ENCODE data around the gene CNN3. TPM values are rescaled to one million over a fixed set of nuclear protein-coding genes. Genes with fewer than 3 reads are reported as not detected.

CNN3 gene
- total RNA-seq, 2 experiments from 2014 or later = not detected

- Histone ChIP-seq H2AFZ (ENCODE audit: low read length) (peak overlapping the region; percentile 92), H3K4me3 (ENCODE audit: low read depth, low read length, poor library complexity, severe bottlenecking) (no peak overlapping the region), H3K4me1 (ENCODE audit: insufficient read depth, low read length, poor library complexity, severe bottlenecking) (peaks cover 23% of the 10 kb centered on the region), H3K9me3 (ENCODE audit: low read length) (peaks cover 5% of the 10 kb centered on the region; the same call in 1 of the 2 replicates), H4K20me1 (ENCODE audit: insufficient read depth, low read length) (no peaks in the 10 kb centered on the region), H3K9me2 (ENCODE audit: insufficient read depth, low read length) (no peaks in the 10 kb centered on the region), H3K4me2 (ENCODE audit: low read length) (peak overlapping the region; percentile 23; the same call in 1 of the 2 replicates), H3K36me3 (ENCODE audit: insufficient read depth, low read length) (no peaks in the 10 kb centered on the region), H3K79me2 (ENCODE audit: insufficient read depth, low read depth, low read length) (no peaks in the 10 kb centered on the region), H3K27ac (ENCODE audit: low read depth, low read length, poor library complexity, severe bottlenecking) (no peak overlapping the region)
- DNase-seq (ENCODE audit: low spot score) = no peak
- TF ChIP-seq CTCF (conservative IDR thresholded peaks at IDR 0.05; ENCODE audit: low read length) (no peak), EZH2phosphoT487 (IDR thresholded peaks at IDR 0.05; ENCODE audit: borderline replicate concordance, low read depth, low read length) (no peak)
- intact Hi-C loops (cut with micrococcal nuclease; ENCODE audit: unreplicated experiment) = loop anchor here (10.0 kb wide), 1 partner anchor 273 kb away; the partner anchor contains the start of gene RWDD3
- ChIA-PET CTCF (ENCODE audit: unreplicated experiment) (no interaction called here), POLR2A (interaction anchor here (0.6 to 0.8 kb wide), 3 partner anchors 8 to 852 kb away, joined by 3 to 5 read pairs (median 4); no protein-coding TSS in a partner anchor)
- no TSS peak for BruUV-seq (replicated peaks)
Observed at GRCh38 chr1:94961582-94961981, 34.7 kb upstream of the CNN3 start.

GRCh38 chr1:94958081-94958480 lies 31.2 kb upstream of the CNN3 start:
- Histone ChIP-seq H3K27ac (ENCODE audit: low read depth, low read length, poor library complexity, severe bottlenecking) (no peak overlapping the region), H3K9me3 (ENCODE audit: low read length) (no peaks in the 10 kb centered on the region), H3K4me2 (ENCODE audit: low read length) (no peak overlapping the region), H4K20me1 (ENCODE audit: insufficient read depth, low read length) (no peaks in the 10 kb centered on the region), H3K4me1 (ENCODE audit: insufficient read depth, low read length, poor library complexity, severe bottlenecking) (peaks cover 20% of the 10 kb centered on the region), H3K4me3 (ENCODE audit: low read depth, low read length, poor library complexity, severe bottlenecking) (no peak overlapping the region), H3K9me2 (ENCODE audit: insufficient read depth, low read length) (no peaks in the 10 kb centered on the region), H2AFZ (ENCODE audit: low read length) (no peak overlapping the region), H3K79me2 (ENCODE audit: insufficient read depth, low read depth, low read length) (no peaks in the 10 kb centered on the region), H3K36me3 (ENCODE audit: insufficient read depth, low read length) (no peaks in the 10 kb centered on the region)
- intact Hi-C loops (cut with micrococcal nuclease; ENCODE audit: unreplicated experiment) = no loop called here
- no peak for TF ChIP-seq EZH2phosphoT487 (IDR thresholded peaks at IDR 0.05; ENCODE audit: borderline replicate concordance, low read depth, low read length)
- no peak for TF ChIP-seq CTCF (conservative IDR thresholded peaks at IDR 0.05; ENCODE audit: low read length)
- no peak for DNase-seq (ENCODE audit: low spot score)
- ChIA-PET CTCF (ENCODE audit: unreplicated experiment) (no interaction called here), POLR2A (no interaction called here)
- no TSS peak for BruUV-seq (replicated peaks)

- Histone ChIP-seq H3K79me2 (ENCODE audit: insufficient read depth, low read depth, low read length) (no peaks in the 10 kb centered on the region), H3K9me2 (ENCODE audit: insufficient read depth, low read length) (no peaks in the 10 kb centered on the region), H3K4me2 (ENCODE audit: low read length) (no peak overlapping the region), H2AFZ (ENCODE audit: low read length) (peak overlapping the region; percentile 35; the same call in 1 of the 2 replicates), H4K20me1 (ENCODE audit: insufficient read depth, low read length) (no peaks in the 10 kb centered on the region), H3K4me1 (ENCODE audit: insufficient read depth, low read length, poor library complexity, severe bottlenecking) (peaks cover 1% of the 10 kb centered on the region), H3K27ac (ENCODE audit: low read depth, low read length, poor library complexity, severe bottlenecking) (no peak overlapping the region), H3K9me3 (ENCODE audit: low read length) (no peaks in the 10 kb centered on the region), H3K36me3 (ENCODE audit: insufficient read depth, low read length) (no peaks in the 10 kb centered on the region), H3K4me3 (ENCODE audit: low read depth, low read length, poor library complexity, severe bottlenecking) (no peak overlapping the region)
- intact Hi-C loops (cut with micrococcal nuclease; ENCODE audit: unreplicated experiment) = no loop called here
- no TSS peak for BruUV-seq (replicated peaks)
- TF ChIP-seq EZH2phosphoT487 (IDR thresholded peaks at IDR 0.05; ENCODE audit: borderline replicate concordance, low read depth, low read length) = no peak
- no peak for TF ChIP-seq CTCF (conservative IDR thresholded peaks at IDR 0.05; ENCODE audit: low read length)
- DNase-seq (ENCODE audit: low spot score) = no peak
- CTCF ChIA-PET (ENCODE audit: unreplicated experiment) = no interaction called here
- POLR2A ChIA-PET = no interaction called here
Observed at GRCh38 chr1:94955767-94956632, 29.1 kb upstream of the CNN3 start.
